Raji (cell line): ENCODE measurements around the gene ARHGAP19.

ENCODE experiments used
- POLR2A ChIP-seq: IDR thresholded peaks from 2 replicates; pipeline ENCODE4 v1.6.1; 2011; ENCODE audit warnings: low read depth, low read length, control low read depth; ENCODE audit not compliant: insufficient read depth

The ARHGAP19 gene

DNA sequence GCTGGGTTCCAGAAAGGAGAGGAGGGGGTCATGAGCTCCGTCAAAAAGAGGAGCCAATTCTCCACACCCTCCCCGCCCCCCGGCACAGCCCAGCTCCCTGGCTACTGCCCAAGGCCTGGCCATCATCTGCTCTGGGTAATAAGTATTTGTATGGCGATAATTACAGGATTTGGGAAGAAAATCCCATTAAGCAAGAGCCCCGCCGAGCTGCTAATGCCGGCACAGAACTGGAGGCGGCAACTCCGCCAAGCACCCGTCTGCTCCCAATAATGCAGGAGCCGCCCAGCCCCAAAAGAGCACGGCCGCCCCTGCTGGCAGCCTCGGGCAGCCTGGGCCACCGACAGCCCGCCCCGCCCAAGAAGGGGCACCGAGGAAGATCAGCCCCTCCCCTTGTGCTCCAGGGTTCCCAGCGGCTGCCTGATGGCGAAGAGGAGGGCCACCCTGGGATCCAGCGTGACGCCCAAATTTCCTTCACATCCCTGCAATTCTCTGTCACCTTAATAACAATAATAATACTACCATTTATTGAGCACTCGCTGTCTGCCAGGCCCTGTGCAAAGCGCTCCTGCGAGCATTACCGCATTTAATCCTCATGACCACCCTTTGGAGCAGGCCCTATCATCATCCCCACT lies 112.6 kb downstream of the ARHGAP19 start:
- no peak for TF ChIP-seq POLR2A

DNA sequence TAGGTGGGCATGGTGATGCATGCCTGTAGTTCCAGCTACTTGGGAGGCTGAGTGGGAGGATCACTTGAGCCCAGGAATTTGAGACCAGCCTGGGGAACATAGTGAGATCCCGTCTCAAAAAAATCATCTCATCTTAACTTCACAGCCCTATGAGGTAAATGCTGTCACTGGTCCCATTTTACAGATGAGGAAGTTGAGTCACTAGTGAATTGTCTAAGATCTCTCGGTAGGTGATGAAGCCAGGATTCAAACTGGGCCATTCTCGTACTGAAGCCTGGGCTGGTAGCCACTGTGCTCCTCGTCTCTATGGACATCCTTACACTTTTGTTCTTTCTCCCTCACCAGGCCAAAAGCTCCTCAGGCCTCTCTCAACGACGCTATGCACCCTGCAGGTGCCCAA lies 113.1 kb downstream of the ARHGAP19 start:
- no peak for TF ChIP-seq POLR2A

DNA sequence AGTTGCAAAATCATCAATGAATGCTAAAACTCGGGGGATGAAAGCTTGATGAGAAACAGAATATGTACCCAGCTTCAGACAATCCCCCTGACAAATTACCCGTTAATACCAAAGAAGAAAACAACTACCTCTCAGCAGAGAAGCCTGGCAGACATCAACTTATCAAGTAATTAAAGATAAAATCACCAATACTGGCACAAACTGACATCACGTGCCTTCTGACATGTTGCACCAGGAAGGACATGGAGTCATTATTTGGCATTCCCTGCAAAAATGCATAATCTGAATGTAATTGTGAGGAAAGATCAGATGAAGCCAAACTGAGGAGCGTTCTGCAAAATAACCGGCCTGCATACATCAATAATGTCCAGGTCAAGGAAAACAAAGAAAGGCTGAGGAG lies 114.4 kb downstream of the ARHGAP19 start:
- no peak for TF ChIP-seq POLR2A

DNA sequence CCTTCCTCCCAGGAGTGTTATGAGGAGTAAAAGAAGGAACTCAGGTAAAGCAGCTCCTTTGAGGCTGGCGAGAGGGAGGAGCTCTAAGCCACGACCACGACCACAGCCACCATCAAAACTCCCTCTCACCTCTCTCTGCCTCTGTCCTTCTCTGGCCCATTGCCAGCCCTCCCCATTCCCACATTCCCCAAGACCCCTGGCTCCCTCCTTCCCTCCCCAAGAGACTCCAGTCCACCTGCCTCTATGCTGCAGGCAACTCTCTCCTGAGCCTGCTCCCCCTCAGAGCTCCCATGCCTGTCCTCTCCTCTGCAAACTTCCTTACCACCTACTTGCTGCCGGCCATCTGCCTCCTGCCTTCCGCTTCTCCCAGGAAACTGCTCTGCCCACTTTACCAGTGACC lies 116.2 kb downstream of the ARHGAP19 start:
- no peak for TF ChIP-seq POLR2A

DNA sequence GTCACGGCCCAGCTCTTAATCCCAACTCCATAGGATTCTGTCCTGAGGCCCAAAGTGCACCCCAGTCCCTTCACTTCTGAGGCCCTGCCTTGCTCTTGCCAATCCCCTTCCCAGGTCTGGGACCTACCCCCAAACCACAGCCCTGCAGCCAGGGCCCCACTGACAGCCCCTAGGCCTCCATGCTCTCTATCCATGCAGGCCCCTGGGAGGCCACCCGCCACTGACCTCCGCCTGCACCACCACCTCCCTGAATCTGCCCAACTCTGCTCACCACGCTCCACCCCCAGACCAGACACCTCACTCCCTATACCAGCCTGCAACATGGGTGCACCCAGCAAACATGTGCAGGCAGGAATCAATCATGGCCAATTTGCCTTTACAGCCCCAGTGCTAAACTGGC lies 116.9 kb downstream of the ARHGAP19 start:
- TF ChIP-seq POLR2A = no peak

DNA sequence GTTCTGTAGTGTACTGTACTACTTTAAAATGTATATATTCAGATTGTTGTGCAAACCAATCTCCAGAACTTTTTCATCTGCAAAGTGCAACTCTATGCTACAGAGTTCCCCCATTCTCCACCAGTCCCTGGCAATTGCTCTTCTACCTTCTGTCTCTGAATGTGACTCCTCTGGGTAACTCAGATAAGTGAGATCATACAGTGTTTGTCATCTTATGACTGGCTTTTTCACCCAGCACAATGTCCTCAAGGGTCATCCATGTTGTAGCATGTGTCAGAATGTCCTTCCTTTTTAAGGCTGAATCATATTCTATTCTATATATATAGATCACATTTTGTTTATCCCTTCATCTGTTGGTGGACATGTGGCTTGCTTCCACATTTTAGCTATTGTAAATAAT lies 117.5 kb downstream of the ARHGAP19 start:
- TF ChIP-seq POLR2A = no peak

DNA sequence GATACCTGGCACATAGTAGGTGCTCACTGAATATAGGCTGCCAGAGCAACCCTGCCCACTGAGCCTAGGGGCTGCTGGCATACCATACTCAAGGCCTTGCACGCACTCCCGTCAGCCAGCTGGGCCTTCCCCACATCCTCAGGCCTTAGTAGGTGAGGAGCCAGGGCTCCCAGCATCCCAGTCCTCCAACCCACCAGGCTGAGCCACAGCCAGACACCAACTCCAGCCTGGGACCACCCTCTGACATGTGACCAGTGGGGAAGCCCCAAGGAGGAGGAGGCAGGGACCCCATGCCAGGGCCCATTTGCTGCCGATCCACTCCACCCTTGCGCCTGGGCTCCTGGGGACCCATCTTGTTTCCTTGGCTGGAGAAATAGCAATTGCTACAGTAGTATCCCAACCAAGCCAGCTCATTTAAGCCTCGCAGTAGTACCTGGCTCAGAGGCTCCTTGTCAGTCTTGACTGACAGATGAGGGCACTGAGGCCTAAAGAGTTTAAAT lies 118.1 kb downstream of the ARHGAP19 start:
- TF ChIP-seq POLR2A = no peak

DNA sequence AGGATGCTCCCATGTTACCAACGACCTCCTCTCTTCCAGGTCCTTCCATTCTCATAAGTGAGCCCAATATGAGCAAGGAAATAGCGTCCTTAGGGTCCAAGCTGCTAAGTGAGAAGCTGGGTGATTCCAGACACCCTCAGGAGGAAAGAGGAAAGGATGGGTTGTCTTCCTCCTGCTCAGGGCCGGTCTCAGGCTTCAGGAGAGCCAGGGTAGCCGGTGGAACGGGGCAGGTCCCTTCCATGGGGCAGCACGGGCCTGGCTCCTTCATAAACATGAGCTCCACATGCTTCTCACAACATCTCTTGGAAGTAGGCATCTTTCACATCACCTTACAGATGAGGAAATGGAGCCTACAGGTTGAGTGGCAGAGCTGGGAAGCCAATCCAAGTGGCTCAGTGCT lies 119.4 kb downstream of the ARHGAP19 start:
- TF ChIP-seq POLR2A = no peak
